ENCODE data around the gene CLSTN3.

CLSTN3 gene

GRCh38 chr12:7175493-7175892 is 45.3 kb downstream of the CLSTN3 start:
- Histone ChIP-seq H3K4me1 (ENCODE audit: low read length) (no peaks in the 10 kb centered on the region), H3K9me2 (replicated peaks; ENCODE audit: insufficient read depth, low read length) (no peaks in the 10 kb centered on the region), H2AFZ (ENCODE audit: low read length) (no peak overlapping the region), H3K27me3 (replicated peaks; ENCODE audit: insufficient read depth, low read length) (no peaks in the 10 kb centered on the region), H3K9me3 (replicated peaks; ENCODE audit: insufficient read depth, low read length) (no peaks in the 10 kb centered on the region), H3F3A (ENCODE audit: insufficient read depth, low read length) (no peaks in the 10 kb centered on the region), H3K9ac (ENCODE audit: low read length) (no peak overlapping the region), H3K4me3 (ENCODE audit: low read length) (no peak overlapping the region), H3K79me2 (ENCODE audit: low read length) (no peaks in the 10 kb centered on the region), H3K4me2 (ENCODE audit: low read depth, low read length) (no peak overlapping the region), H4K20me1 (ENCODE audit: insufficient read depth, low read length) (no peaks in the 10 kb centered on the region), H3K27ac (ENCODE audit: low read length) (no peak overlapping the region), H3K36me3 (replicated peaks; ENCODE audit: insufficient read depth, low read length) (no peaks in the 10 kb centered on the region)
- TF ChIP-seq EZH2phosphoT487 (IDR thresholded peaks at IDR 0.05; ENCODE audit: low read length) = no peak
- TF ChIP-seq EZH2 (optimal IDR thresholded peaks at IDR 0.05; ENCODE audit: low read depth, low read length) = no peak
- TF ChIP-seq CTCF (IDR thresholded peaks at IDR 0.05; ENCODE audit: low read length) = no peak
- no peak for DNase-seq

- no peaks in the 10 kb centered on the region for H3K36me3 ChIP-seq (replicated peaks; ENCODE audit: insufficient read depth, low read length)
- no peak overlapping the region for H3K9ac ChIP-seq (ENCODE audit: low read length)
- H3K27me3 ChIP-seq (replicated peaks; ENCODE audit: insufficient read depth, low read length) = no peaks in the 10 kb centered on the region
- no peak overlapping the region for H2AFZ ChIP-seq (ENCODE audit: low read length)
- no peak overlapping the region for H3K4me3 ChIP-seq (ENCODE audit: low read length)
- H3K4me1 ChIP-seq (ENCODE audit: low read length) = no peaks in the 10 kb centered on the region
- no peaks in the 10 kb centered on the region for H3K9me3 ChIP-seq (replicated peaks; ENCODE audit: insufficient read depth, low read length)
- TF ChIP-seq EZH2 (optimal IDR thresholded peaks at IDR 0.05; ENCODE audit: low read depth, low read length) (no peak), CTCF (IDR thresholded peaks at IDR 0.05; ENCODE audit: low read length) (no peak), EZH2phosphoT487 (IDR thresholded peaks at IDR 0.05; ENCODE audit: low read length) (no peak)
- no peaks in the 10 kb centered on the region for H3K9me2 ChIP-seq (replicated peaks; ENCODE audit: insufficient read depth, low read length)
- no peak for DNase-seq
- H3F3A ChIP-seq (ENCODE audit: insufficient read depth, low read length) = no peaks in the 10 kb centered on the region
- no peak overlapping the region for H3K27ac ChIP-seq (ENCODE audit: low read length)
- H3K79me2 ChIP-seq (ENCODE audit: low read length) = no peaks in the 10 kb centered on the region
- no peak overlapping the region for H3K4me2 ChIP-seq (ENCODE audit: low read depth, low read length)
- H4K20me1 ChIP-seq (ENCODE audit: insufficient read depth, low read length) = no peaks in the 10 kb centered on the region
These were observed 46.4 kb downstream of the CLSTN3 start for GRCh38 chr12:7176595-7176994.

DNA sequence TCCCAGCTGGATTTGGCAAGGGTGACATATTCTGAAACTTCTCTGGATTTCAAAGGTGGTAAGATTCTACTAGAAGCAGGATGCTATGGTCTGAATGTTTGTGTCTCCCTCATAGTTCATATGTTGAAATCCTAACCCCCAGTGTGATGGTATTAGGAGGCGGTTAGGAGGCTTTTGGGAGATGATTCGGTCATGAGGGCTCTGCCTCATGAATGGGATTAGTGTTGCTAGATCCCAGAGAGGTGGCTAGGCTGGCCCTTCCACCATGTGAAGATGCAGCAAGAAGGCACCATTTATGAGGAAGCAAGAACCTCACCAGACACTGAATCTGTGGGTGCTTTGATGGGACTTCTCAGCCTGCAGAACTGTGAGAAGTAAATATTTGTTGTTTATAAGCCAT is 48.3 kb downstream of the CLSTN3 start:
- TF ChIP-seq EZH2 (optimal IDR thresholded peaks at IDR 0.05; ENCODE audit: low read depth, low read length) (no peak), EZH2phosphoT487 (IDR thresholded peaks at IDR 0.05; ENCODE audit: low read length) (no peak), CTCF (IDR thresholded peaks at IDR 0.05; ENCODE audit: low read length) (no peak)

More for the DNA sequence above, 48.3 kb downstream of the CLSTN3 start:
- H3K27ac ChIP-seq (ENCODE audit: low read length) = no peak overlapping the region
- H2AFZ ChIP-seq (ENCODE audit: low read length) = no peak overlapping the region
- no peak overlapping the region for H3K4me3 ChIP-seq (ENCODE audit: low read length)
- no peak for DNase-seq
- H3K4me2 ChIP-seq (ENCODE audit: low read depth, low read length) = no peak overlapping the region
- no peaks in the 10 kb centered on the region for H3F3A ChIP-seq (ENCODE audit: insufficient read depth, low read length)
- H3K9ac ChIP-seq (ENCODE audit: low read length) = no peak overlapping the region
- no peaks in the 10 kb centered on the region for H3K9me3 ChIP-seq (replicated peaks; ENCODE audit: insufficient read depth, low read length)
- no peaks in the 10 kb centered on the region for H3K36me3 ChIP-seq (replicated peaks; ENCODE audit: insufficient read depth, low read length)
- no peaks in the 10 kb centered on the region for H3K9me2 ChIP-seq (replicated peaks; ENCODE audit: insufficient read depth, low read length)
- no peaks in the 10 kb centered on the region for H3K79me2 ChIP-seq (ENCODE audit: low read length)
- no peaks in the 10 kb centered on the region for H3K4me1 ChIP-seq (ENCODE audit: low read length)
- no peaks in the 10 kb centered on the region for H4K20me1 ChIP-seq (ENCODE audit: insufficient read depth, low read length)
- H3K27me3 ChIP-seq (replicated peaks; ENCODE audit: insufficient read depth, low read length) = no peaks in the 10 kb centered on the region
